LNCAP (cell line): ENCODE data around the gene ABTB1.
A peak's percentile ranks its signal among the peaks of the same experiment; 100 is the strongest.

Experiments
- CTCF ChIP-seq: fragments of 450-650 bp; IDR thresholded peaks from 2 replicates; pipeline ENCODE4 v1.5.1; 2017; ENCODE audit warnings: mild to moderate bottlenecking

Gene ABTB1

GRCh38 chr3:127691974-127692373, 19.2 kb downstream of the ABTB1 start:
- no peak for TF ChIP-seq CTCF

- TF ChIP-seq CTCF: no peak
These were observed 20.0 kb downstream of the ABTB1 start for GRCh38 chr3:127692501-127693335.

GRCh38 chr3:127693336-127693843, 20.6 kb downstream of the ABTB1 start:
- no peak for TF ChIP-seq CTCF

GRCh38 chr3:127694467-127695215, 21.9 kb downstream of the ABTB1 start:
- TF ChIP-seq CTCF: peak; percentile 79

GRCh38 chr3:127697551-127698240, 24.9 kb downstream of the ABTB1 start:
- TF ChIP-seq CTCF: no peak

GRCh38 chr3:127698286-127698685, 25.5 kb downstream of the ABTB1 start:
- TF ChIP-seq CTCF: no peak

- TF ChIP-seq CTCF: no peak
These were observed 26.1 kb downstream of the ABTB1 start for GRCh38 chr3:127698691-127699415.
